ENCODE results near the gene PKIG.
A peak's percentile ranks its signal among the peaks of the same experiment; 100 is the strongest.

Gene PKIG

DNA sequence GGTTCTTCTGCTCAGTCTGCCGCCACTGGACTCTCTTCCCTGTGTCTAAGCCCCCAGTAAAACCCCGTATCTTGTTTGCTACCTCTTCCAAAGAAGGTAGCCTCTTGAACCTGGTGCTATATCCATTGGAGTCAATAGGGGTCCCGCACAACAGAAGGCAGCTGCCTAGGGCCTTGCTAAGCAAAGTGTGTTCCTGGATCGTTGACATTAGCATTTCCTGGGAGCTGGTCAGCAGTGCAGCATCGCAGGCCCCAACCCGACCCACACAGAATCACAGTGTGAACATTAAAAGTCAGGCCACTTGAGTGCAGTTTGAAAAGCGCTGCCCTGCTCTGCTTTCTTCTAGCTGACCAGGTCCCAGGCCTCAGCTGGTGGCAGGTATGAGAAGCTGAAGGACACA, 66.2 kb downstream of the PKIG start:
- intact Hi-C loops (cut with DNase I; ENCODE audit: low total_unique reads), result no loop called here
- H3K4me3 ChIP-seq, result no peak overlapping the region
- H3K9me3 ChIP-seq, result no peaks in the 10 kb centered on the region
- H3K27ac ChIP-seq, result no peak overlapping the region
- no peak for DNase-seq
- H3K4me1 ChIP-seq, result peaks cover 0 to 20% (median 14%) of the 10 kb centered on the region in 4 donors
- no peaks in the 10 kb centered on the region for H3K27me3 ChIP-seq
- no peaks in the 10 kb centered on the region for H3K36me3 ChIP-seq
- TF ChIP-seq, protein P1, sequence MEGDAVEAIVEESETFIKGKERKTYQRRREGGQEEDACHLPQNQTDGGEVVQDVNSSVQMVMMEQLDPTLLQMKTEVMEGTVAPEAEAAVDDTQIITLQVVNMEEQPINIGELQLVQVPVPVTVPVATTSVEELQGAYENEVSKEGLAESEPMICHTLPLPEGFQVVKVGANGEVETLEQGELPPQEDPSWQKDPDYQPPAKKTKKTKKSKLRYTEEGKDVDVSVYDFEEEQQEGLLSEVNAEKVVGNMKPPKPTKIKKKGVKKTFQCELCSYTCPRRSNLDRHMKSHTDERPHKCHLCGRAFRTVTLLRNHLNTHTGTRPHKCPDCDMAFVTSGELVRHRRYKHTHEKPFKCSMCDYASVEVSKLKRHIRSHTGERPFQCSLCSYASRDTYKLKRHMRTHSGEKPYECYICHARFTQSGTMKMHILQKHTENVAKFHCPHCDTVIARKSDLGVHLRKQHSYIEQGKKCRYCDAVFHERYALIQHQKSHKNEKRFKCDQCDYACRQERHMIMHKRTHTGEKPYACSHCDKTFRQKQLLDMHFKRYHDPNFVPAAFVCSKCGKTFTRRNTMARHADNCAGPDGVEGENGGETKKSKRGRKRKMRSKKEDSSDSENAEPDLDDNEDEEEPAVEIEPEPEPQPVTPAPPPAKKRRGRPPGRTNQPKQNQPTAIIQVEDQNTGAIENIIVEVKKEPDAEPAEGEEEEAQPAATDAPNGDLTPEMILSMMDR (IDR thresholded peaks at IDR 0.05), result no peak

DNA sequence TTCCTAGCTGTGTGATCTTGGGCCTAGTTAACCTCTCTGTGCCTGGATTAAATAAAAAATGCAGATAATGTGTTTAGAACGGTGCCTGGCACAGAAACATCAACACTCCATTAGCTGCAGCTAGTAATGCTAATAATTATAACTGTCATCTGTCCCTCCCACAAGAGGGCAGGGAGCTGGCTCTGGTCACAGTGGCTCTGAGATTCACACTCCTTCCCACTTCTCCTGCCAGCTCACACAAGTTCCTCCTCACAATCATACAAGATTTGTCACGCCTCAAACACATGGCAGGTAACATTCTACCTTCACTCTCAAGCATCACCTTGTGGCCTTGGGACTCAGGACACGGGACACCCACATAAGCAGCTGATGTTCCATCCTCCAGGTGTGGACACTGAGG, 66.7 kb downstream of the PKIG start:
- H3K4me3 ChIP-seq, result no peak overlapping the region
- H3K4me1 ChIP-seq, result peaks cover 0 to 16% (median 13%) of the 10 kb centered on the region in 4 donors
- DNase-seq, result no peak
- intact Hi-C loops (cut with DNase I; ENCODE audit: low total_unique reads), result no loop called here
- no peaks in the 10 kb centered on the region for H3K36me3 ChIP-seq
- no peaks in the 10 kb centered on the region for H3K27me3 ChIP-seq
- no peaks in the 10 kb centered on the region for H3K9me3 ChIP-seq
- TF ChIP-seq, protein P1 (IDR thresholded peaks at IDR 0.05), result no peak
- H3K27ac ChIP-seq, result no peak overlapping the region

DNA sequence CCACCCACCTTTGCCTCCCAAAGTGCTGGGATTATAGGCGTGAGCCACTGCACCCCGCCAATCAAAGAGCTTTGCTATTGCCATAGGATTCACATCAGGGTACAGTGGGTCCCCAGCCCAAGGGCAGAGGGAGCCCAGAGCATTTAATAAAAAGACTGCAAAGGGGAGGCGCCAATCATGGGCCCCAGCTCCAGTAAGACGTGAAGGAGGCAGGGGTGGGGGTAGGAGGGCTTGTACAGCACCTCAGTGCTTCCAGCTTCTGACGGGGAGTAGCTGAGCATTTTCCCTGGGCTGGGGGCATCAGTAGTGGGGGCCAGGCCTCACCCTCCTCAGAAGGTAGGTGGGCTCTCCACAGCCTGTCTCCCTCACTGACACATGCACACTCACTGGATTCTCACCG, 67.6 kb downstream of the PKIG start:
- no peak for DNase-seq
- intact Hi-C loops (cut with DNase I; ENCODE audit: low total_unique reads), result no loop called here
- Histone ChIP-seq H3K36me3 (no peaks in the 10 kb centered on the region), H3K4me1 (peaks cover 0 to 16% (median 13%) of the 10 kb centered on the region in 4 donors), H3K27me3 (no peaks in the 10 kb centered on the region), H3K9me3 (no peaks in the 10 kb centered on the region), H3K27ac (no peak overlapping the region), H3K4me3 (no peak overlapping the region)
- TF ChIP-seq, protein P1 (IDR thresholded peaks at IDR 0.05), result no peak

DNA sequence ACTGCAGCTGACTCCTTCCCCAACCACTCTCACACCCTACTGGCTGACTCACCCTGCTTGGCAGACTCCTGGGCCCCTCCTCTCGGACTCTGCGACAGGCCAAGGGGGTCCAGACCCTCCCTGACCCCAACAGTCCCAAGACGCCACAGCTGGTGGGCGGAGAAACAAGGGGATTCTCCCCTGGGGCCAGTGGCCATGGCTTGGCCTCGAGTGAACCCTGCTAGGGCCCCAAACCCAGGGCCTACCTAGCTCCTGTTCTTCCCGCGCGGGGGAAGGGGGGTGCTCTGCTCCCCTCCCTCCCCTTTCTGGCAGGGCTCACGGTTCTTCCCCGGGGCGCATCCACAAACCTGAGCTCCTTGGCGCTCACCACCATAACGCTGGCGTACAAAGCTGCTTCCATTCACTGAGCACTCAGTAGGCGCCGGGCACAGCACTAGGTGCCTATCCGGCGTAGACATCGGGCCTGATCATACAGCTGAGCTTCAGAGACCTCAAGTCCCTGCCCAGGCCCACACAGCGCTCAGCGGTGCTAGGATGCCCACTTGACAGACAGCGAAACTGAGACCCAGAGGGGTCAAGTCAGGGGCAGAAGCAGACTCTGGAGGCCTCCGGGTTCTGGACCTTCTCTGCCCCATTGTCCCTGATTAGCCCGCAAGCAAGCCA, 68.5 kb downstream of the PKIG start:
- intact Hi-C loops (cut with DNase I; ENCODE audit: low total_unique reads), result no loop called here

DNA sequence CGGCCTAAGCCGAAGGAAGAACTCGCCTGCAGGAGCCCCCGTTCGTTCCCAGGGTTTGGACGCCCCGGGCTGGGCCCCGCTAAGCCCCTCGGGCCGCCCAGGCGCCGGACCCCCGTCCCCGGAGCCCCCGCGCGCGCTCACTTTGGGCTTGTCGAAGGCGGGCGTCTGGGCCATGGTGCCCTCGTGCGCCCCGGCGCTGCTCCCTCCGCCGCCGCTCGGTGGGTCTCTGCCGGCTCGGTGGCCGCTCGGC, 69.0 kb downstream of the PKIG start:
- TF ChIP-seq, protein P1 (IDR thresholded peaks at IDR 0.05), result no peak
- H3K4me3 ChIP-seq, result peak overlapping the region; percentile 74 to 95
- DNase-seq, result no peak
- intact Hi-C loops (cut with DNase I; ENCODE audit: low total_unique reads), result no loop called here
- H3K4me1 ChIP-seq, result peaks cover 0 to 16% (median 13%) of the 10 kb centered on the region in 4 donors
- no peaks in the 10 kb centered on the region for H3K36me3 ChIP-seq
- no peaks in the 10 kb centered on the region for H3K9me3 ChIP-seq
- H3K27me3 ChIP-seq, result no peaks in the 10 kb centered on the region
- peak overlapping the region; percentile 70 to 72 for H3K27ac ChIP-seq

More for the DNA sequence above, 68.5 kb downstream of the PKIG start:
- Histone ChIP-seq H3K27ac (peak overlapping the region; percentile 70 to 72), H3K4me1 (peaks cover 0 to 16% (median 13%) of the 10 kb centered on the region in 4 donors), H3K9me3 (no peaks in the 10 kb centered on the region), H3K36me3 (no peaks in the 10 kb centered on the region), H3K4me3 (peak overlapping the region; percentile 74 to 95), H3K27me3 (no peaks in the 10 kb centered on the region)
- TF ChIP-seq, protein P1 (IDR thresholded peaks at IDR 0.05), result no peak
- DNase-seq, result no peak

All from tibial artery (tissue), 4 donors.